GM06990 (cell line): ENCODE data around the gene ERCC6L.

Experiments used
- DNase-seq: peaks from one replicate; pipeline ENCODE4 v3.0.0-alpha.2; 2011; ENCODE audit not compliant: insufficient read length; ENCODE audit errors: extremely low read depth
- H3K27me3 ChIP-seq: replicated peaks from 2 replicates; pipeline ENCODE4 v1.6.0; 2011; ENCODE audit warnings: low read length; ENCODE audit not compliant: control insufficient read depth, insufficient read depth
- H3K36me3 ChIP-seq: 2 replicates; pipeline ENCODE4 v1.5.1; 2011; ENCODE audit warnings: low read length; ENCODE audit not compliant: control insufficient read depth, insufficient read depth
- H3K4me3 ChIP-seq: replicated peaks from 2 replicates; pipeline ENCODE4 v1.5.1; 2011; ENCODE audit warnings: low read depth, mild to moderate bottlenecking, control low read depth, low read length
- CTCF ChIP-seq: IDR thresholded peaks from 2 replicates; pipeline ENCODE4 v1.5.1; 2011; ENCODE audit warnings: low read length, control low read depth, mild to moderate bottlenecking, inconsistent platforms; ENCODE audit not compliant: insufficient read depth, poor library complexity, severe bottlenecking

ERCC6L gene

DNA sequence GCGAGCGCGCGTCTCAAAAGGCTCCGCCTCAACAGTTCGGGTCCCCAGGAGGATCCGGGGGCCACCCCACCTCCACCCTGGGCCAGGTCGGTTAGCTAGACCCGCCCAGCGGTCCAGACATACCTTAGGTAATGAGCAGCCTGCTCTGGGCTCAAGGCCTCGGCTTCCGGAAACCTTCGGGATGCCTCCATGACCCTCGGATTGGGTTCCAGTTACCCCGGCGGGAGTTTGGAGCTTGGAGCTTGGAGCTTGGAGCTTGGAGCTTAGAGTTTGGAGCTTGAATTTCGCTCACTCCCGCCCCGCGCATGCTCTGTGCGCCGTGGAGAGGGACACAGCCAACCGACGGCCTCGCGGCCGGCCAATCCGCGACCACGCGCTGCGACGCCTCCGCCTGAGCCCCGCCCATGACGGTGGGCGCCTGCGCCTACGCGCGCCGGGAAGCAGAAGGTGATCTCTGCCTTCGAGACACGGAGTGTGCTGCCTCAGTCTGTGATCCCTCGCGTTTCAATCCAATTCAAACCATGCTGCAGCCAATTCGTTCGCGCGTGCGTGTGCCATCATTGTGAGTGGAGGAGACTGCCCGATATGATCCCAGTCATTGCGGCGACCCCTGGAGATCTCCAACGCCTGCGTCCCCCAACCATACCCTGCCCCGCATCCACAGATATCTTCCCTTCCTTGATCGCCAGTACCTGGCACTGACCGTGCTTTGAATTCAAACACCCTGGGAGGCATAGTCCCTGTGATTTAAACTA is at the start of gene ERCC6L:
Gene ERCC6L (minus strand): TSS at position 307 of the 755 bp plus-strand sequence. CDS start 116 bp downstream, at position 191.
- Histone ChIP-seq H3K4me3 (peak within 1 kb of the TSS; percentile 60), H3K36me3 (no peaks in the 10 kb centered on the region), H3K27me3 (no peaks in the 10 kb centered on the region)
- TF ChIP-seq CTCF, result no peak
- peak; percentile 91 for DNase-seq

DNA sequence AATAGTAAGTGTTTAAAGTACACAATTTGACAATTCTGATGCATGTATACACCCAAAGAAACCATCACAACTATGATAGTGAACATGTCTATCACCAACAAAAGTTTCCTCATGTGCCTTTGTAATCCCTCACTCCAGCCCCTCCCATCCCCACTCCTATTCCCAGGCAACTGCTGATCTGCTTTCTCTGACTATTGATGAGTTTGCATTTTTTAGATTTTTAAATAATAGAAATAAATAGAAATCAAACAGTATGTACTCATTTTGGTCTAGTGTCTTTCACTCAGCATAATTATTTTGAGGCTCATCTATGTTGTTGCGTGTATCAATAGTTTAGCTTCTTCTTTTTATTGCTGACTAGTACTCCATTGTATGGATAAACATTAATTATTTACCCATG is 43.5 kb upstream of the ERCC6L start:
- no peak overlapping the region for H3K4me3 ChIP-seq
- no peak for TF ChIP-seq CTCF

GRCh38 chrX:72280321-72280845 is 41.6 kb upstream of the ERCC6L start:
- no peak overlapping the region for H3K4me3 ChIP-seq
- no peak for TF ChIP-seq CTCF
- no peak for DNase-seq
- no peaks in the 10 kb centered on the region for H3K27me3 ChIP-seq
- H3K36me3 ChIP-seq, result peaks cover 2% of the 10 kb centered on the region; the same call in 1 of the 2 replicates

More for the DNA sequence above, 43.5 kb upstream of the ERCC6L start:
- Histone ChIP-seq H3K27me3 (no peaks in the 10 kb centered on the region), H3K36me3 (no peaks in the 10 kb centered on the region)
- no peak for DNase-seq

DNA sequence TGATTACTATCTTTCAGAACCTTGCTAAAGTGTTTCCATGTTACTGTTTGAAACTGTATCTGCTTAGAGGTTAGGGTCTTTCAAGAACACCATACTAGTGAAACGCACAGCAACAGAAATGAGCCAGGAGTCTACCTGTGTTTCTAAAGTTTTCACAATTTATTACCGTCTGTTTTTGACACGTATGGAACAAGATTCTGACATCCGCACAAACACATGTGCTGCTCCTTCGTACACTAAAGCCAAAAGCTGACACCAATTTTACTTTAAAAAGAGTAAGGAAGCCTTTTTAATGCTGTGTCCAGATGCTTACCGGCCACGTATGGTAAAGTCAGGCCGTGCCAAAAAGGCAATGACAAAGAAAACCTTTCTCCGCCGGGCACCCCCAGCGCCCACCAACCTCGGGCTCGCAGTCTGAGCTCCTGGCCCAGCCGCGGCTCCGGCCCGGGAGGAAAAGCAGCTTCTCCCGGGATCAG is 37.7 kb upstream of the ERCC6L start:
- Histone ChIP-seq H3K4me3 (peak overlapping the region; percentile 95), H3K27me3 (no peaks in the 10 kb centered on the region), H3K36me3 (peaks cover 26% of the 10 kb centered on the region)
- DNase-seq, result no peak
- no peak for TF ChIP-seq CTCF

DNA sequence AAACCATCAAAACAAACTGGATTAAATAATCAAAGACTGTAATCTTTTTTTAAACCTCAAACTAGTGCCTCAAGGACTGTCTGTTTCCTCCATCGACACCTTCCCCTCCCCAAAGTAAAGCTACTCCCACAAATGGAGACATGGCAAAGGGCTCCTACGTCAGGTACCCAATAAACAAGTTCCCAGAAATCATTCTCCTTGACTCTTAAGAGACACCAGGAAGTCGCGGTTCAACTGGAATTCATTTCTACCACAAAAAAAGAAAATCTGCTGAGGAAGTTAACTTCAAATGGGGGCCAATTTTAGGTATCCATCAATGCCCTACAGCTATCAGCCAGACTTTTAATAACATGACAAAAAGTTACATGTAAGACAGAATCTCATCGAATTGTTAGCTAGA is 35.7 kb upstream of the ERCC6L start:
- no peak for TF ChIP-seq CTCF
- Histone ChIP-seq H3K4me3 (peak overlapping the region; percentile 95), H3K27me3 (no peaks in the 10 kb centered on the region), H3K36me3 (peaks cover 38% of the 10 kb centered on the region)
- DNase-seq, result no peak
